CD4-positive, alpha-beta T cell treated with Interleukin-17A for 1 hour (primary cell): ENCODE measurements around the gene BST1.
"Not testable (repeated sequence)": the region's sequence is repeated elsewhere in the genome, so short reads cannot be mapped to it uniquely, and the experiment has no call there.

ENCODE experiments used
- DNase-seq: peaks from one replicate; pipeline ENCODE4 v3.0.0-alpha.2; 2020

BST1 gene

GRCh38 chr4:15714141-15714540, 11.3 kb downstream of the BST1 start:
- DNase-seq: no peak

- DNase-seq: no peak
Measured at GRCh38 chr4:15714646-15715435, 12.0 kb downstream of the BST1 start.

- DNase-seq: no peak
Measured at GRCh38 chr4:15716115-15716514, 13.2 kb downstream of the BST1 start.

- DNase-seq: no peak
Measured at GRCh38 chr4:15717086-15717485, 14.2 kb downstream of the BST1 start.

- no peak for DNase-seq
Measured at GRCh38 chr4:15717657-15718416, 15.0 kb downstream of the BST1 start.

GRCh38 chr4:15718465-15718864, 15.6 kb downstream of the BST1 start:
- DNase-seq: no peak

- no peak for DNase-seq
Measured at GRCh38 chr4:15718959-15719358, 16.1 kb downstream of the BST1 start.

GRCh38 chr4:15719506-15719905, 16.6 kb downstream of the BST1 start:
- DNase-seq: no peak

GRCh38 chr4:15720851-15721250, 18.0 kb downstream of the BST1 start:
- no peak for DNase-seq

- DNase-seq: no peak
Measured at GRCh38 chr4:15725608-15726007, 22.7 kb downstream of the BST1 start.

GRCh38 chr4:15729910-15730533, 27.2 kb downstream of the BST1 start:
- DNase-seq: peak; percentile 69

- DNase-seq: not testable (repeated sequence)
Measured at GRCh38 chr4:15733061-15733460, 30.2 kb downstream of the BST1 start.

GRCh38 chr4:15735536-15735935, 32.7 kb downstream of the BST1 start:
- DNase-seq: no peak

GRCh38 chr4:15736514-15737050, 33.7 kb downstream of the BST1 start:
- DNase-seq: no peak

- DNase-seq: no peak
Measured at GRCh38 chr4:15737255-15737654, 34.4 kb downstream of the BST1 start.

- DNase-seq: no peak
Measured at GRCh38 chr4:15738877-15739276, 36.0 kb downstream of the BST1 start.

GRCh38 chr4:15740764-15741404, 38.0 kb downstream of the BST1 start:
- DNase-seq: no peak

GRCh38 chr4:15742083-15742582, 39.3 kb downstream of the BST1 start:
- DNase-seq: no peak

GRCh38 chr4:15742637-15743036, 39.8 kb downstream of the BST1 start:
- no peak for DNase-seq

GRCh38 chr4:15744016-15744545, 41.2 kb downstream of the BST1 start:
- DNase-seq: no peak

GRCh38 chr4:15746110-15746509, 43.2 kb downstream of the BST1 start:
- DNase-seq: no peak

- no peak for DNase-seq
Measured at GRCh38 chr4:15749001-15749400, 46.1 kb downstream of the BST1 start.

- DNase-seq: no peak
Measured at GRCh38 chr4:15751153-15751552, 48.3 kb downstream of the BST1 start.
